NCI-H2196 treated with DMSO at 0.1 percent for 48 hours (cell line): ENCODE results near the gene USP9X.
"Not testable (repeated sequence)": the region's sequence is repeated elsewhere in the genome, so short reads cannot be mapped to it uniquely, and the experiment has no call there.

Source experiments
- DNase-seq: peaks from one replicate; lab custom pipeline; 2025; ENCODE audit not compliant: unreplicated experiment; lab: John Stamatoyannopoulos, UW

Gene USP9X

GRCh38 chrX:41122664-41123257 is 37.5 kb downstream of the USP9X start:
- DNase-seq, result no peak

DNA sequence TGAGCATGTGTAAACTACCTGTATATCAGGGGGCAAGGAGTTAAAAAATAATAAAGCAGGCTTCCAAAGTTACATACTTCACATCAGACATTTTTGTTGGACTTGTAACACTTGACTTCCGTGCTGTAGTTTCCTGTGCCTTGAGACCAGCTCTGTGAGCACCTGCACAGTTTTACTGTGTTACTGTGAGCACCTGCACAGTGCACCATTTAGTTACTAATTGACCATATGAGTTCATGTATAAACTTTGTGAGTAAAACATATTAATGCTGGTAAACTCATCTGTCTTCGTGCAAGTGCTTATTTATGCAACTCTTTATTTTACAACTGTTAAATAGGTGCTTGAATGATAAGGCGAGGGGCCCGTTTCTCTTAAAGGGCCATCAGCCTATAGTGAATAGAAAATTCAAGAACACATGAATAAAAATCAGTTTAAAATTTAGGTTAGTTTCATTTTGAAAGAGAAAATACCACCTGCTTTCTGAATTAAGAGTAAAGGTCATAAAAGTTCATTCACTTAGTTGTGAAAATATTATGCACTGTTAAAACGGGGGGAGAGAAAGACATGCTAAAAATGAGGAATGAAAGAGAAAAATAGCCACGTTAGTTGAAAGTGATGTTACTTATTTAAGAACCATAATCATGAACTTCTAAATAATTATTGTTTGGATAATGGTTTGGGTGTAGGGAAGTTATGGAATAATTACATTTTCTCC is 42.4 kb downstream of the USP9X start:
- DNase-seq, result no peak

DNA sequence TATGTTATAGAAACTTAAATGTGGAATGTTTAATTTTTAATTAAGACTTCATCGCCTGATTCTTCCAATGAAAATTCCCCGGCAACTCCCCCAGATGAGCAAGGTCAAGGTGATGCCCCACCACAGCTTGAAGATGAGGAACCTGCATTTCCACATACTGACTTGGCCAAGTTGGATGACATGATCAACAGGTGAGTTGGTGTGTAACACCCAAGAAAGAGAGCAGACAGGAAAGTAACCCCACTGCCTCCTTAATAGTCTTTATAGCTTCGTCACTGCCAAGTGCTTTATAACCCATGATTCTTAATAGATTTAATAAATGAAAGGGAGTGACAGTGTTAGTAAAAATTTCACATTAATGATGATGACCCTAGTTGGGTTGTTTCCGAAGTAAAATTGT is 43.7 kb downstream of the USP9X start:
- DNase-seq, result no peak

DNA sequence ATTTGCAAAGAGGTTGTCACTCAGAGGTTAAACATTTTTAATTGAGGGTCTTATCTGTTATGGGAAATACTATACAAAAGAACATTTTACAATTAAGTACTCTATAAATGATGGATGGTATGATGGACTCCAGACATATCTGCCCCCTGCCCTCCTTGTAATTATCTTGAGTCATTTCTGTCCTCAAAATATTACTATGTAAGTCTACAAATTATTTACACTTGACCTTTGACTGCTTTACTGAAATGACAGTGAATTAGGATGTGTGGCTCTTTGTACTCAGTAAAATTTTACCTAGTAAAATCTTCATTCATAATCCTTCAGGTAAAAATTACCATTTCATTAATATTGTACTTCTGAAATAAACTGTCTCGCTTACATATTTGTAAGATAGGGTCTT is 46.5 kb downstream of the USP9X start:
- no peak for DNase-seq

DNA sequence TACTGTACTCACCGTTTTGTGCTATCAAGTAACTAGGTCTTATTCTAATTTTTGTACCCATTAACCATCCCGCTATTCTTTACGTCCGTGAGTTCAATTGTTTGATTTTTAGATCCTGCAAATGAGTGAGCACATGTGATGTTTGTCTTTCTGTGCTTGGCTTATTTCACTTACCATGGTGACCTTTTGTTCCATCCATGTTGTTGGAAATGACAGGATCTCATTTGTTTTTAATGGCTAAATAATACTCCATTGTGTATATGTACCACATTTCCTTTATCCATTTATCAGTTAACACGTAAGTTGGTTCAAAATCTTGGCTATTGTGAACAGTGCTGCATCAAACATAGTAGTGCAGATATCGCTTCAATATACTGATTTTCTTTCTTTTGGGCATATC is 48.3 kb downstream of the USP9X start:
- DNase-seq, result no peak

DNA sequence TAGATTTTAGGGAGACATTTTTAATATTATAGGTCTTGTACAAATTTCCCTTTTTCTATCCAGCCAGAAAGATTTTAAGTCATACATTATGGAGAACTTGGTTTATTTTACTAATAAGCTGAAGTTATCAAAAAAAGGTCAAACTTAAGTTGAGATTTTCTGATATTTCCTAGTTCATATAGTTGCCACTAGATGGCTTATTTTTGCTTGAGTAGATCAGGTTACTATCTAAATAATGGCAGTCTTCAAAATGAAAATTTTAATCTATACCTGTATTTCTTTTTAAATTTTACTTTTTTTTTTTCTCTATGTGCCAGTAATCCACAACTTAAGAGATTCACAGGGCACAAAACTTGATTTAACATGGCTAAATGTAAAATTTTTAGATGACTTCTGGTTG is 52.3 kb downstream of the USP9X start:
- peak; percentile 1 for DNase-seq

- no peak for DNase-seq
These were observed 57.1 kb downstream of the USP9X start for GRCh38 chrX:41142130-41142910.

DNA sequence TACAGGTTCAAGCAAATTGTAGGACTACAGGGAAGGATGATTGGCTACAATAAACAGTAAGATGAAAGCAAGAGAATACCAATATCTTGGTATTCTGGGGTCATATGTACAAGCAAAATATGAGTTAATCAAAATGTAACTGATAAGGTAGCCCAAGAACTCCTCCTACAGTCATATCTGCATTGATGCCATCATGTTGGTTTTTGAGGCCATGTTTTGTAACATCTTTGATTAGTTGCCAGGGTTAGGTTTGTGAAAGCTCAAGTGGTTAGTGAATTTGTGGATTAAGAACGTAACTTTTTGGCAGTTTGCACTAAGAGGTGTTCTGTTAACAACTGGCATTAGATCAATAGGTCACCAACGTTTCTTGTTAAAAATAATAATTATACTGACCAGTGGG is 59.6 kb downstream of the USP9X start:
- no peak for DNase-seq

DNA sequence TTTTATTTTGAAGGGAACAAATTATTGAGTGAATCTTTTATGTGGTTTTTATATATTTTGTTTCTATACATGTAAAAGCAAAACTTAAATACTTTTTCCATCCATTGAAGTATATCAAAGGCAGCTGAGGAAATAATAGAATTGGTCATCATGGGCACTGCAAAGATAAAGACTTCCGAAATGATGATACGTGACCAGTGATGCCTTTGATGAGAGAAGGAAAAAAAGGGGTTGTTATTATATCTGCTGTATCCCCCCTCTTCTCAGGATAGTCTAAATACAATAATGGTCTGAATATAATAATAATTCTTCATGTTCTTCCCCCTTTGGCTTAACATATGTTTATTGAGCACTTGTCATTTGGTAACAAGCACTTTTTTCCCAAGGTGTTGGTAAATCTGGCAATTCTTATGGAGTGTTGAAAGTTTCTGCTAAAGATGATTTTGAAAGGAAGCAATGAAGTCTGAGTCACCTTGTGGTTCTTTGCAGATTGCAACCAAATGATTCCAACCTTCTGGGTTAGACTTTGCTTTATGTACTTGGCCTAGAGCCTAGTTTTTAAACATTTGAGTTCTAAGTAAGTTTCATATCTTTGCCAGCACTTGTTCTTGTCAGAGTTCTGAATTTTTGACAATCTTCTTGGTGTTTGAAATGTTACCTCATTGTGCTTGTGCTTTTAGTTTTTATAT is 60.8 kb downstream of the USP9X start:
- DNase-seq, result no peak

DNA sequence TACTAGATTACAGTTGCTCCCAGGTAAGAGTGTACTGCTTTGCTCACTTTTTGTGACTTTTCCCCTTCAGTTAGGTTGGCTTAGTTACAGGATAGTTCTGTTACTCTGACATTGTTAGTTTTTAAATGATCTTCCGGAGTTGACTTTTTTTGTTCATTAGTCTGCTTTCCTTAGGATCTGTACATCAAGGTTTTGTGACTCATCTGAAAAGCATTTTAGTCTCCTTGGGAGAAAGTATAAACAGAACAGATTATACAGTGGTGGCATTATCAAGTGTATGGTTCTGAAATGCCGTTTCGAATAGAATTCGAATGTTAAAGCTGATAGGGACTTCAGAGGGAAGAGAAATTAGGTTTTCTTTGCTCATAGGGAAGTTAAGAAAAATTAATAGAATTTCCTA is 63.3 kb downstream of the USP9X start:
- DNase-seq, result no peak

GRCh38 chrX:41150043-41150442 is 64.8 kb downstream of the USP9X start:
- no peak for DNase-seq

- not testable (repeated sequence) for DNase-seq
These were observed 66.5 kb downstream of the USP9X start for GRCh38 chrX:41151726-41152125.

GRCh38 chrX:41152221-41152620 is 67.0 kb downstream of the USP9X start:
- DNase-seq, result no peak

DNA sequence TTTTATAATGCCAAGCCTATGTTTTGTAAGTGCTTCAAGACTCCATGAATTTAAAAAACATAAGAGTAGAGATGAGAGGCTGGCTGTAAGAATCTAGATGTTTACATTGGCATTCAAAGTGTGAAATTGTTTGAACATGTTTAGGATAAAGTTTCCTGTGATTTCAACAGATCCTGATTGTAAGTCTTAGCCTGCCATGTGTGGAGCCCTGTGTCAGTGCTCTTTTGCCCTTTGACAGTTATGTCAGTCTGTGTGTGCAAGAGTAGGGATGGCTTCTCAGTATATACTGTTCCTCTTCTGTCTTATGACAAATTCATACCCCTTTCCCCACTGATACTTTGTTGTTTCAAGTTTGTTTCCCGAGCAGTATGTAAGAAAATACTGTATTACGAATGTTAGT is 68.2 kb downstream of the USP9X start:
- no peak for DNase-seq

DNA sequence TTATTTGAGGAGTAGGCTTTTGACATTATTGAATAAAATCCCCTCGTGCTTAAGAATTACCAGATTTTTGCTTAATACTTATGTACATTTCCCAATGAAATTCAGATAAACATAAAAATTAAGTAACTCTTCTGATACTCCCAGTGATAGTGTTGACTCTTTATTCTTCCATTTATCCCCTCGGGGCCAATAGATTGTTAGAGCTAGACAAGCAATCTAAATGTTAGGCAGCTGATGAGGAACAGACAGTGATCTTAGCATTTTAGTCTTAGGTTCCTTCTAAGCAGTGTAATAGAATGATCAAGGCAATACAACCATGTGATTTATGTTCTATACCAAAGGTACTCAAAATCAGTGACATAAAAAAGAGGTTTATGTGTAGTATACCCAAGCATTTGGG is 68.7 kb downstream of the USP9X start:
- DNase-seq, result no peak

GRCh38 chrX:41164449-41164848 is 79.2 kb downstream of the USP9X start:
- no peak for DNase-seq

DNA sequence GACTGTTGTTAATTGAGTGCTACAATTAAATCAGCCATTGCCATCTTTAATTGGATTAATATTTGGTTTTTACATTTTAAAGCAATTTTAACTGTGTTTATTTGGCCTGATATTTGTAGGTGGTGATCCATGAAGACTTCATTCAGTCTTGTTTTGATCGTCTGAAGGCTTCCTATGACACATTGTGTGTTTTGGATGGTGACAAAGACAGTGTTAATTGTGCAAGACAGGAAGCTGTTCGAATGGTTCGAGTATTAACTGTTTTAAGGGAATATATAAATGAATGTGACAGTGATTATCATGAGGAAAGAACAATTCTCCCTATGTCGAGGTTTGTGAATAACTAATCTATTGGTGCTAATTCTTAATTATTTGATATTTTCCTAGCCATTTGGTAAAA is 82.6 kb downstream of the USP9X start:
- DNase-seq, result no peak

GRCh38 chrX:41176263-41176662 is 91.0 kb downstream of the USP9X start:
- DNase-seq, result no peak

DNA sequence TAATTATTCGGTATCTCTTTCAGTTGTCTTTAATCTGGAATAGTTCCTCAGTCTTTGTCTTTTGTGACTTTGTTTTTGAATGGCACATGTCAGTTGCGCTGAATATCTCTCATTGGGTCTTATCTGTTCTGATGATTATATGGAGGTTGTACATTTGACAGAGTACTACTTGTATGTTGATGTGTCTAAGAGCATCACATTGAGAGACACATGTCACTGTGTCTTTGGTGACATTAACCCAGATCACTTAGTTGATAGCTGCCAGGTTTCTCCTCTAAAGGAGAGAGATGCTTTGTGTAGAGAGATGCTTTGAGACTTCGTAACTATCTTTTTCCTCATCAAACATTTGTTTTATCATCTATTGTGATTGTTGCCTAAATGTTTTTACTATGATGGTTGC is 92.1 kb downstream of the USP9X start:
- no peak for DNase-seq

DNA sequence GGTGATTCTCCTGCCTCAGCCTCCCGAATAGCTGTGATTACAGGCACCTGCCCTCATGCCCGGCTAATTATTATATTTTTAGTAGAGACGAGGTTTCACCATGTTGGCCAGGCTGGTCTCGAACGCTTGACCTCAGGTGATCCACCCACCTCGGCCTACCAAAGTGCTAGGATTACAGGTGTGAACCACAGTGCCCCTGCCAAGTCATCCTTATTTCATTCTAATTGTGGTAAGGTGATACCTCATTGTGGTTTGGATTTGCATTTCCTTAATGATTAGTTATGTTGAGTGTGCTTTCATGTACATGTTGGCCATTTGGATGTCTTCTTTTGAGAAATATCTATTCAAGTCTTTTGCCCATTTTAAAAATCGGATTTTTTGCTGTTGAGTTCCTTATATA is 93.0 kb downstream of the USP9X start:
- no peak for DNase-seq

DNA sequence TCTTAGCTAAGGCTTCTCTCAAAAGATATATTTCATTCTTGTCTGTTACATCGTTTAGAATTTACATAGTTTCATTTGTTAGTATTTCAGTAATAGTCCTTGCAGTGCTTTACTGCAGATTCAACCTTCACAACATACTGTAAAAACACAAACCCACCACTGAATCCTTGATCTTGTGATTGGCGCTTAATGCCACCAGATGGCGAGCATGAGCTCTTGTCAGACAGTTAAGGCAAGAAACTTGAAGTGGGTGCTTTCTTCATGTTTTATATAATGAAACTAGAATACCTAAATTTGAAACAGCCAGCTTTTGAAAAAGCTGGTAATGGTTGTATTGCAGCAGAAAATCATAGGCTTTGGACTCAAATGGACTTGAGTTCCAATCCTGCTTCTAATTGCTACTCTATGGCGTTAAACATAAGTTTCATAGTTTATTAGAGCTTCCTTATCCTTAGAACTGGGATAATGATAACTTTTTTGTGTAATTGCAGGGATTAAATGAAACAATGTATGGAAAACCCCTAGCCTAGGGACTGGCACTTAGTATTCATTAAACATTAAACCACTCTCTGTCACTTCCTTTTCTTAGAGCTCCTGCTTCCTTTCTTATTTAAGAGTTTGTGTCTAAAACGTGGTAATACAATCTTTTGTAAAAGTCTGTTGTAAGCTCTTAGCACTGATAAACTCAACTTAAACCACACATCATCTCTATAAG is 95.1 kb downstream of the USP9X start:
- peak; percentile 0 for DNase-seq
